ENCODE measurements around the gene PRICKLE2. TPM values are rescaled to one million over a fixed set of nuclear protein-coding genes. Genes with fewer than 3 reads are reported as not detected.

Gene PRICKLE2
- total and polyA plus RNA-seq, 2 donors (not counting 3 experiments of a cell fraction or from before 2014, with no cell fraction given), result 3.0 to 7.1 TPM

- H3K27ac ChIP-seq (ENCODE audit: insufficient read depth, low read depth, low read length), result no peak overlapping the region
- H3K9me1 ChIP-seq (replicated peaks; ENCODE audit: control insufficient read depth, extremely low read depth, insufficient read depth, low read length), result no peaks in the 10 kb centered on the region
- H3K4me3 ChIP-seq (replicated peaks in 1 of 3; ENCODE audit: insufficient read depth in 1 of 3, low read depth in 1 of 3, low read length in 3 of 3), result no peak overlapping the region
- dilution Hi-C loops (cut with MboI; ENCODE audit: extremely low pct_ligation_motif_present, low sequenced_read_pairs), result no loop called here
- intact Hi-C loops (cut with micrococcal nuclease), result loop anchor here (10.0 kb wide), 1 partner anchor 245 kb away; no protein-coding TSS in a partner anchor
- no peaks in the 10 kb centered on the region for H3K79me2 ChIP-seq (ENCODE audit: control insufficient read depth, insufficient read depth, low read length)
- no peaks in the 10 kb centered on the region for H3K4me1 ChIP-seq (ENCODE audit: control insufficient read depth, extremely low read depth, insufficient read depth, low read length)
- FAIRE-seq, result no peak
- CTCF ChIA-PET, result no interaction called here
- no peak overlapping the region for H2AFZ ChIP-seq (ENCODE audit: low read depth, low read length)
- H3K9me3 ChIP-seq (replicated peaks; ENCODE audit: control insufficient read depth, insufficient read depth, low read length), result no peaks in the 10 kb centered on the region
- H3K27me3 ChIP-seq (ENCODE audit: control insufficient read depth in 2 of 2, insufficient read depth in 2 of 2, low read length in 2 of 2), result no peaks in the 10 kb centered on the region
- H4K20me1 ChIP-seq (replicated peaks; ENCODE audit: control insufficient read depth, extremely low read depth, insufficient read depth, low read length), result no peaks in the 10 kb centered on the region
- BruUV-seq (replicated peaks), result no TSS peak
- TF ChIP-seq POLR2AphosphoS5 (IDR thresholded peaks at IDR 0.05; ENCODE audit: insufficient read depth, low read depth, low read length), result no peak
- TF ChIP-seq JUN (IDR thresholded peaks at IDR 0.05; ENCODE audit: borderline replicate concordance, insufficient read depth, insufficient read length, low read depth), result no peak
- no peak for TF ChIP-seq MAX (IDR thresholded peaks at IDR 0.05; ENCODE audit: insufficient read depth, insufficient read length)
- no peak for TF ChIP-seq GATA2 (IDR thresholded peaks at IDR 0.05; ENCODE audit: insufficient read depth, insufficient read length, low read depth, low read length)
- TF ChIP-seq, protein P1, sequence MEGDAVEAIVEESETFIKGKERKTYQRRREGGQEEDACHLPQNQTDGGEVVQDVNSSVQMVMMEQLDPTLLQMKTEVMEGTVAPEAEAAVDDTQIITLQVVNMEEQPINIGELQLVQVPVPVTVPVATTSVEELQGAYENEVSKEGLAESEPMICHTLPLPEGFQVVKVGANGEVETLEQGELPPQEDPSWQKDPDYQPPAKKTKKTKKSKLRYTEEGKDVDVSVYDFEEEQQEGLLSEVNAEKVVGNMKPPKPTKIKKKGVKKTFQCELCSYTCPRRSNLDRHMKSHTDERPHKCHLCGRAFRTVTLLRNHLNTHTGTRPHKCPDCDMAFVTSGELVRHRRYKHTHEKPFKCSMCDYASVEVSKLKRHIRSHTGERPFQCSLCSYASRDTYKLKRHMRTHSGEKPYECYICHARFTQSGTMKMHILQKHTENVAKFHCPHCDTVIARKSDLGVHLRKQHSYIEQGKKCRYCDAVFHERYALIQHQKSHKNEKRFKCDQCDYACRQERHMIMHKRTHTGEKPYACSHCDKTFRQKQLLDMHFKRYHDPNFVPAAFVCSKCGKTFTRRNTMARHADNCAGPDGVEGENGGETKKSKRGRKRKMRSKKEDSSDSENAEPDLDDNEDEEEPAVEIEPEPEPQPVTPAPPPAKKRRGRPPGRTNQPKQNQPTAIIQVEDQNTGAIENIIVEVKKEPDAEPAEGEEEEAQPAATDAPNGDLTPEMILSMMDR (IDR thresholded peaks at IDR 0.05; ENCODE audit: extremely low read depth in 1 of 2, insufficient read depth in 1 of 2, low read depth in 1 of 2, low read length in 2 of 2), result no peak
- TF ChIP-seq POLR2A (IDR thresholded peaks at IDR 0.05; ENCODE audit: low read depth, low read length), result no peak
- TF ChIP-seq EZH2 (IDR thresholded peaks at IDR 0.05; ENCODE audit: borderline replicate concordance, low read depth, low read length, severe bottlenecking), result no peak
- no peak for TF ChIP-seq MYC (IDR thresholded peaks at IDR 0.05; ENCODE audit: low read depth, low read length)
- no peak for TF ChIP-seq FOS (IDR thresholded peaks at IDR 0.05; ENCODE audit: borderline replicate concordance, insufficient read depth, low read length)
- DNase-seq (ENCODE audit: low read depth, low spot score), result no peak
- H3K36me3 ChIP-seq (ENCODE audit: control insufficient read depth in 2 of 2, extremely low read depth in 1 of 2, insufficient read depth in 2 of 2, low read length in 2 of 2), result peaks cover 0 to 10% of the 10 kb centered on the region in 2 experiments
- POLR2A ChIA-PET, result no interaction called here
- no peak overlapping the region for H3K9ac ChIP-seq (replicated peaks; ENCODE audit: extremely low read depth, insufficient read depth, low read length)
- H3K4me2 ChIP-seq (ENCODE audit: insufficient read depth, low read length), result no peak overlapping the region
Observed at GRCh38 chr3:64160000-64160695, 65.1 kb downstream of the PRICKLE2 start.
